GM12873 (cell line): ENCODE data around the gene FSTL4.

Experiments used
- CTCF ChIP-seq: IDR thresholded peaks from 2 replicates; pipeline ENCODE4 v1.5.1; 2012; ENCODE audit warnings: low read depth, mild to moderate bottlenecking, moderate library complexity, low read length, control low read depth; ENCODE audit not compliant: insufficient read depth; ENCODE audit errors: missing control alignments

FSTL4 gene

GRCh38 chr5:133251296-133252132 is 360.8 kb downstream of the FSTL4 start:
- no peak for TF ChIP-seq CTCF

- TF ChIP-seq CTCF = no peak
These were observed 361.8 kb downstream of the FSTL4 start for GRCh38 chr5:133250527-133250926.

GRCh38 chr5:133249593-133249992 is 362.7 kb downstream of the FSTL4 start:
- TF ChIP-seq CTCF = no peak

GRCh38 chr5:133247881-133248624 is 364.3 kb downstream of the FSTL4 start:
- no peak for TF ChIP-seq CTCF

GRCh38 chr5:133247151-133247709 is 365.1 kb downstream of the FSTL4 start:
- TF ChIP-seq CTCF = no peak

GRCh38 chr5:133246376-133247150 is 365.8 kb downstream of the FSTL4 start:
- TF ChIP-seq CTCF = no peak
